Cortex of kidney (tissue), 1 donor: ENCODE results near the gene FCSK.

Experiments used
- DNase-seq: peaks from one replicate; lab custom pipeline; 2025; lab: John Stamatoyannopoulos, UW

The FCSK gene

DNA sequence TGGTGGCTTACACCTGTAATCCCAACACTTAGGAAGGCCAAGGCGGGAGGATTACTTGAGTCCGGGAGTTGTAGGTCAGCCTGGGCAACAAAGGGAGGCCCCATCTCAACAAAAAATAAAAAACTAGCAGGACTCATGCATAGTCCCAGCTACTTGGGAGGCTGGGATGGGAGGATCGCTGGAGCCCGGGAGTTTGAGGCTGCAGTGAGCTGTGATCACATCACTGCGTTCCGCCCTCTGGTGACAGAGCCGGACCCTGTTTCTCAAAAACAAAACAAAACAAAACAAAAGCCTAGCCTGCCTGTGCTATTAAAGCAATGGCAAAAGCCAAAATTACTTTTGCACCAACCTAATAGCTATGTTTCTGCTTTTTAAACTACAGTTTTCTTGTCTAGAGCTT is 1.5 kb downstream of the FCSK start:
- DNase-seq = no peak

DNA sequence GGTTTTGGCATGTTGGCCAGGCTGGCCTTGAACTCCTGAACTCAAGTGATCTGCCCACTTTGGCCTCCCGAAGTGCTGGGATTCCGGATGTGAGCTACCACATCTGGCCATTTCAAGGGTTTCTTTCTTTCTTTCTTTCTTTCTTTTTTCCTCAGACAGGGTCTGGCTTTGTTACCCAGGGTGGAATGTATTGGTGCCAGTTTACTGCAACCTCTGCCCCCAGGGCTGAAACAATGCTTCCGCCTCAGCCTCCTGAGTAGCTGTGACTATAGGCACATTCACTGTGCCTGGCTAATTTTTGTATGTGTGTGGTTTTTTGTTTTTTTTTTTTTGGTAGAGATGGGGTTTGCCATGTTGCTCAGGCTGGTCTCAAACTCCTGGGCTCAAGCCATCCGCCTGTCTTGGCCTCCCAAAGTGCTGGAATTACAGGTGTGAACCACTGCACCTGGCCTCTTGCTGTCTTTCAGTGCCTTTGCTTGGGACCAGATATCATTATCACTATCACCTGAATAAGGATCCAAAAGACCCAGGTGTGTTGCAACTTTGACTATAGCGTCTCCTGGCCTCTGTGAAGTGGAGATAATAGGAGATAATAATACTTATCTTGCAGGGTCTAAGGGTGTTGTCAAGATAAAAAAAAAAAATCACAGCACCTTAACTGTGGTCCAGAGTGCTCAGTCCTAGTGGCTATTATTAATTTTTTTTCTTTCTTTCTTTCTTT is 3.2 kb downstream of the FCSK start:
- DNase-seq = no peak

DNA sequence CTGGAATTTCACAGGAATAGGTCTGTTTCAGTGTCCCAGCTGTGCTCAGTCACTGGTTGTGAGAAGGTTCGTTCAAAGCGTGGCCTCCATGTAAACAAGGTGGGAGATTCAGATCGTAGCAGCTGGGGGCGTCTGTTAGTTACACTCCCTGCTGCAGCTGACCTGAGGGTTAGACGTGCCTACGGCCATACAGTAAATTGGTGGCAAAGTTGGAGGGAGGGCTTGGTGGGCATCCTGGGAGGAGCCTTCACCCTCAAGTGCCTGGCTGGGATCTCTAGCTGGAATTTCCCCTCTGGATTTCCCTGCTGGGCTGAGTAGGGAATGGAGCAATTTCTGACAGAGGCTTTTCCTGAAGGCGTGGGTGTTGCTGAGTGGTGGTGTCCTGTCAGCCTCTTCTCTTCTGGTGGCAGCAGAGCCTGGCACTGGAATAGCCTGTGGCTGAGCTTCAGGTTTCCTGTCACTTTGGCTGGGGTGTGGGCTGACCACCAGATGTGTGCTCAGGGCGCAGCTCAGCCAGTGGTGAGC is 6.4 kb downstream of the FCSK start:
- DNase-seq = no peak

DNA sequence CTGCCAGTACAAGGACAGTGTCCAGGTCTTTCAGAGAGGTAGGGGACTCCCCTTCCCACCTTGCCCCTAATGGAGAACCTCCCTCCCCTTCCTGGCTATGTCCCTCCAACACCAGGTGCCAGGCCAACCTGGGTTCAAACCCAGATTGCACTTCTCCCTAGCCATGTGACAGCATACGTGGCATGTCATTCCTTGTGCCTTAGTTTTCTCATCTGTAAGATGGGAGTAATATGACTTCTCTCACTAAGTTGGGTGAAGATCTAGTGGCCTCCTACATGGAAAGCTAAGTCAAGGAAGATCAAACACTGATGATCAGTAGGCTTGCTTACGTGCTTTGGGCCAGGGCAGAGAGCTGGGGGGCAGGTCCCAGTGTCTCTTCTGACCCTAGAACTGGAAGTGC is 8.8 kb downstream of the FCSK start:
- DNase-seq = no peak

DNA sequence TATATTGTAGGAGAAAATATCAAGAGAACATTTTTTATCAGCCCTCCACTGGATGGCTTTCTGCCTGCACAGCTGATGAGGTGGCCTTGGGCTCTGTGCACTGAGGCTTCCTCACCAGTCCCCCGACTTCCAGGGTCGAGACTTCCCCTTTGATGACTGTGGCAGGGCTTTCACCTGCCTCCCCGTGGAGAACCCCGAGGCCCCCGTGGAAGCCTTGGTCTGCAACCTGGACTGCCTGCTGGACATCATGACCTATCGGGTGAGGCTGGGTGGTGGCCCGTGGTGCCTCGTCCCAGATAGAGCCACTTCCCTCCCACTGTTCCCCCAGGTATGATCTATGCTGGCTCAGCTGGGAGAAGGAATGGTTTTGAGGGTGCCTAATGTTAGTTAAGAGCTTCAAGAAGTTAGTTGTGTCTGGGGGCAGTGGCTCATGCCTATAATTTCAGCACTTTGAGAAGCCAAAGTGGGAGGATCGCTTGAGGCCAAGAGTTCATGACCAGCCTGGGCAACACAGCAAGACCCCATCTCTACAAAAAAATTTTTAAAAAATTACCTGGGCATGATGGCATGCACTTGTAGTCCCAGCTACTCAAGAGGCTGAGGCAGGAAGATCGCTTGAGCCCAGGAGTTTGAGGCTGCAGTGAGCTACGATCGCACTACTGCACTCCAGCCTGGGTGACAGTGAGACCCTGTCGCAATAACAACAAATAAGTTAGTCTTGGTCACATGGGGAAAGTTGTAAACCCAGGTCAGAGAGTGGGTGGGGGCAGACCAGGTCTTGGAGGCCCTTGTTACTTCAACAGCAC is 11.8 kb downstream of the FCSK start:
- DNase-seq = no peak

DNA sequence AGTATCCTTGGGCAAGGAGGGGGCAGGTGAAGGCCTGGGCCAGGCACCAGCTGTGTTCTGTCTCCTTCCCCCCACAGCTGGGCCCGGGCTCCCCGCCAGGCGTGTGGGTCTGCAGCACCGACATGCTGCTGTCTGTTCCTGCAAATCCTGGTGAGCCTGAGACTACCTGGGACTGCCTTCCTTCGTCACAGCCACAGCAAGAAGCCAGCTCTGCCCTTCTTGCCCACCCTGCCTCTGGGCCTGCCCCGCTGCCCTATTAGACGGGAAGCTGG is 12.3 kb downstream of the FCSK start:
- no peak for DNase-seq

DNA sequence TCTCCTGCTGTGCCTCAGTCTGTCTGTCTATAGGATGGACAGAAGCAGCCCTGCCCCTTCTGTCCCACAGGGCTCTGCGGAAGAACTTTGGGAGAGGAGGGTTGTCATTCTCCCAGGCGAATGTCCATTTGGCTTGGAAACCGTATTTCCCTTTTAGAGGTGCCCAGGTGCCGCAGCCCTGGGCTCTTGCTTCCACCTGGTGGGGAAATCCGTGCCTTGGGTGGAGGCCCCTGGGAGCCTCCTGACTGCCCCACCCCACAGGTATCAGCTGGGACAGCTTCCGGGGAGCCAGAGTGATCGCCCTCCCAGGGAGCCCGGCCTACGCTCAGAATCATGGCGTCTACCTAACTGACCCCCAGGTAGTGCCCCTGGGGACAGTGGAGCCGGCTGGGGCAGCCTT is 12.7 kb downstream of the FCSK start:
- DNase-seq = no peak

DNA sequence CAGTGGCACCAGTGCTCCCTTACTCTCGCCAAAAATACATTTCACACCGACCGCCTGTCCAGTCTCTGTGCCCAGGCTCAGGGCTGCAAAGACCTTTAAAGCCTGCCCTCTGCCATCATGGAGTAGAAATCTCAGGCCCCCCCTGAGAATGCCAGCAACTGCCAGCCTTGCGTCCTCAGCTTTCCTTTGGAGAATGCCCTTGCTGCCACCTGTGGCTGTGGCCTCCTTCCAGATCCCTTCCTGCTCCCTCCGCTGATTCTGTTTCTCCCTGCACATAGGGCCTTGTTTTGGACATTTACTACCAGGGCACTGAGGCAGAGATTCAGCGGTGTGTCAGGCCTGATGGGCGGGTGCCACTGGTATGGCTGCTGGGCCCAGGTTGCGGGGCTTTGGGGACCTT is 13.2 kb downstream of the FCSK start:
- no peak for DNase-seq

DNA sequence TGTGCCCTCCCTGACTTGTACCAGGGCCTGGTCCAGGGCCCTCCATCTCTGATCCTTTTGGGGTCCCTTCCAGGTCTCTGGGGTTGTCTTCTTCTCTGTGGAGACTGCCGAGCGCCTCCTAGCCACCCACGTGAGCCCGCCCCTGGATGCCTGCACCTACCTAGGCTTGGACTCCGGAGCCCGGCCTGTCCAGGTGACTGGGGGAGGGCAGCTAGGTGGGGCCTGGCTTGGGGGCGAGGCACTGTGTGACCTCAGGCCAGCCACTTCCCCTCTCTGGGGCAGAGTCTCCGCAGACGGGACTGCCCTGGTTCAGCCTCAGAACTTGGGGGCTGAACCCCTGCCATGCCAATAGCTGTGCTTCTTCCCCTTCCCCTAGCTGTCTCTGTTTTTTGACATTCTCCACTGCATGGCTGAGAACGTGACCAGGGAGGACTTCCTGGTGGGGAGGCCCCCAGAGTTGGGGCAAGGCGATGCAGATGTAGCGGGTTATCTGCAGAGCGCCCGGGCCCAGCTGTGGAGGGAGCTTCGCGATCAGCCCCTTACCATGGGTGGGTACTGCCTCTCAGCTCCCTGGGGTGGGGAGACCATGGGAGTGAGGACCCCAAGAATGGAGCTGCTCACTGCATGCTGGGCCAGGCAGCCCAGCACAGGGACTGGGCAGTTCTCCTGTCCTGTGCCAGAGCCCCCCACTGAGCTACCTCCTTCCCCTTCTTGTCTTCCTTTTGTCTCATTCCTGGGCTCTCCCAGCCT is 14.6 kb downstream of the FCSK start:
- DNase-seq = no peak

DNA sequence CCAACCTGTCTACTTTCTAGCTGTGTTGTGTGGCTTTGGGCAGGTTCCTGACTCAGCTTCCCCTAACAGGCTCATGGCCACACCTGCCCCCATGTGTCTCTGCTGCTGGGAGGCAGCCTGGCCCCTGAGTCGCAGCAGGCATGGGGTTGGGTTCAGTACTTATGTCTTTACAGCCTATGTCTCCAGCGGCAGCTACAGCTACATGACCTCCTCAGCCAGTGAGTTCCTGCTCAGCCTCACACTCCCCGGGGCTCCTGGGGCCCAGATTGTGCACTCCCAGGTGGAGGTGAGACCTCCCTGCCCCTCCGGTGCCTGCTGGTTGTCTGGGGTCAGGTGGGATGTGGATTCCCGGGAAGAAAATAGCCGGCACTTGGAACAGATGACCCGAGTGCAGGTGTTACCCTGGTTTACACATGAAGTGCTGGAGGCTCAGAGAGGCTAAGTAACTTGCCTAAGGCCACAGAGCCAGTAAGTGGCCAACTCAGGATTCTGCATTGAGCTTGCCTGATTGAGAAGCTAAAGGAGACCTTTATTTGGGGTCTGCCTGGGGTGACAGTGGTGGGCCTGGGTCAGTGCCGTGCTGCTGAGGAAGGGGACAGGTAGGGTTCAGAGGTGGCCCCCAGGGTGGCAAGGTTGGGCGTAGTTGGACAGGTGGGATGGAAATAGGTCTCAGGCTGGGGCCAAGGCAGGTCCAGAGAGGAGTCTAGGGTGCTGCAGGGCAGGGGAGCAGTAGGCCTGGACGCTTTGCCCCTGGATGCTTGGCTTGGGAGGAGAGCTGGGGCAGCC is 15.9 kb downstream of the FCSK start:
- no peak for DNase-seq

DNA sequence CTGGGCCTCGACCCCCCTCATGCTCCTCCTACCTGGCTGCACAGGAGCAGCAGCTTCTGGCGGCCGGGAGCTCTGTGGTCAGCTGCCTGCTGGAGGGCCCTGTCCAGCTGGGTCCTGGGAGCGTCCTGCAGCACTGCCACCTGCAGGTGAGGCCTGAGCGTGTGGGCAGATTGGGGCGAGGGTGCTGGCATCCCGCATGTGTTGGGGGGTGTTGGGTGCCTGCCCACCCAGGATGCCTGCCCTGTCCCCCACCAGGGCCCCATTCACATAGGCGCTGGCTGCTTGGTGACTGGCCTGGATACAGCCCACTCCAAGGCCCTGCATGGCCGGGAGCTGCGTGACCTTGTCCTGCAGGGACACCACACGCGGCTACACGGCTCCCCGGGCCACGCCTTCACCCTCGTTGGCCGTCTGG is 16.5 kb downstream of the FCSK start:
- no peak for DNase-seq

DNA sequence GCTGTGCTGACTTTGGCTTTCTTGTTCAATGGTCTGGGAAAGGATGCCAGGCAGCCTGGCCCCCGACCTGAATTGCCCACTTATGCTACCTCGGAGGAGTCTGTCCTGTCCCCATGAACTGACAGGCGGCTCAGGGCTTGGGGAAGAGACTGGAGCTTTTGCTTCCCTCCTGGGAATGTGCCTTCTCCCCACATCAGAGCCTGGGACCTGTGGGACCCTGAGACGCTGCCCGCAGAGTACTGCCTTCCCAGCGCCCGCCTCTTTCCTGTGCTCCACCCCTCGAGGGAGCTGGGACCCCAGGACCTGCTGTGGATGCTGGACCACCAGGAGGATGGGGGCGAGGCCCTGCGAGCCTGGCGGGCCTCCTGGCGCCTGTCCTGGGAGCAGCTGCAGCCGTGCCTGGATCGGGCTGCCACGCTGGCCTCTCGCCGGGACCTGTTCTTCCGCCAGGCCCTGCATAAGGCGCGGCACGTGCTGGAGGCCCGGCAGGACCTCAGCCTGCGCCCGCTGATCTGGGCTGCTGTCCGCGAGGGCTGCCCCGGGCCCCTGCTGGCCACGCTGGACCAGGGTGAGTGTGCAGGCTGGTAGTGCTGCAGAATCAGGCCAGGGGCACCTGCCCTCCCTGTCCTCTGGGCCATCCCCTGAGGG is 18.5 kb downstream of the FCSK start:
- DNase-seq = no peak

DNA sequence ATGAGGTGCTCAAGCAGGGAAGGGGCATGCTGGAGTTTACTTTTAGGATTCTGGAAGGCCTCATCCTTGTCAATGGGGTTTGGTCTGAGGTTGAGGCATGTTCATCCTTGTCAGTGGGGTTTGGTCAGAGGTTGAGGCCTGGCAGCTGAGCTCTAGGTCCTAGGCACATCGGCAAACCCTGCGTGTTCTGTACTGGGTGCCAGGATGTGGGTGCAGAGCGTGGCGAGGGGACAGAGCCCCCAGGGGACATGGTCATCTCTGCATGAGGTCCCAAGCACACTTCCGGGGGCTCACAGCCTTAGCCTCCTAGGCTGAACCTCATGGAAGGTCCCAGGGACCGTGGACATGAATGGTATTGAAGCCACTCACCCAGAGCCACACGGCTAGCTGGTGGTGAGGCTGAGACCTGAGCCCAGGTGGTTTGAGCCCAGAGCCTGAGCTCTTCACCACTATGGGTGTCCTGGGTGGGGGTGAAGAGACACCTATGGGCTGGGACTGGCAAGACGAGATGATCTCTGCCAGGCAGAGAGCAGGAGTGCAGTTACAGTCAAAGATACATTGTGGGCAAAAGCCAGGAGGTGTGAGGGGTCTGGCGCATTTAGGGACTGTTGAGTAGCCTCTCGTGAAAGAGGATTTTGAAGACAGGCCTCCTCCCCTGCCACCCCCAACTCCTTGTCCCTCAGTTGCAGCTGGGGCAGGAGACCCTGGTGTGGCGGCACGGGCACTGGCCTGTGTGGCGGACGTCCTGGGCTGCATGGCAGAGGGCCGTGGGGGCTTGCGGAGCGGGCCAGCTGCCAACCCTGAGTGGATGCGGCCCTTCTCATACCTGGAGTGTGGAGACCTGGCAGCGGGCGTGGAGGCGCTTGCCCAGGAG is 19.3 kb downstream of the FCSK start:
- no peak for DNase-seq

DNA sequence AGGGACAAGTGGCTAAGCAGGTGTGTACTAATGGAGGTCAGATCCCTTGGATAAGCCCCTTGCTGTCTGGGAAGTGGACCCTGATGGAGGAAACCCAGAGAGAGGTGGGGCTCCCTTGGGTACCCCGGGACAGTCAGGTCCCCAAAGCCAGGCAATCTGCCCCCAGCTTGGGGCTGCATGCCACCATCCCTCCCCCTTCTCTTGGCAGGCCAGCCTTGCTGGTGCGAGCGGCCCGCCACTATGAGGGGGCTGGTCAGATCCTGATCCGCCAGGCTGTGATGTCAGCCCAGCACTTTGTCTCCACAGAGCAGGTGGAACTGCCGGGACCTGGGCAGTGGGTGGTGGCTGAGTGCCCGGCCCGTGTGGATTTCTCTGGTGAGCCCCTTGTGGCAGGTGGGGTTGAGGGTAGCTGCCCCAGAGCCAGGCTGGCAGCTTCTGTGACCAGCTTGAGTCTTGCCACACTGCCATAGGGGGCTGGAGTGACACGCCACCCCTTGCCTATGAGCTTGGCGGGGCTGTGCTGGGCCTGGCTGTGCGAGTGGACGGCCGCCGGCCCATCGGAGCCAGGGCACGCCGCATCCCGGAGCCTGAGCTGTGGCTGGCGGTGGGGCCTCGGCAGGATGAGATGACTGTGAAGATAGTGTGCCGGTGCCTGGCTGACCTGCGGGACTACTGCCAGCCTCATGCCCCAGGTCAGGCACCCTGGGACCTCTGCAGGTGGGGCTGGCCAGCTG is 20.1 kb downstream of the FCSK start:
- no peak for DNase-seq

DNA sequence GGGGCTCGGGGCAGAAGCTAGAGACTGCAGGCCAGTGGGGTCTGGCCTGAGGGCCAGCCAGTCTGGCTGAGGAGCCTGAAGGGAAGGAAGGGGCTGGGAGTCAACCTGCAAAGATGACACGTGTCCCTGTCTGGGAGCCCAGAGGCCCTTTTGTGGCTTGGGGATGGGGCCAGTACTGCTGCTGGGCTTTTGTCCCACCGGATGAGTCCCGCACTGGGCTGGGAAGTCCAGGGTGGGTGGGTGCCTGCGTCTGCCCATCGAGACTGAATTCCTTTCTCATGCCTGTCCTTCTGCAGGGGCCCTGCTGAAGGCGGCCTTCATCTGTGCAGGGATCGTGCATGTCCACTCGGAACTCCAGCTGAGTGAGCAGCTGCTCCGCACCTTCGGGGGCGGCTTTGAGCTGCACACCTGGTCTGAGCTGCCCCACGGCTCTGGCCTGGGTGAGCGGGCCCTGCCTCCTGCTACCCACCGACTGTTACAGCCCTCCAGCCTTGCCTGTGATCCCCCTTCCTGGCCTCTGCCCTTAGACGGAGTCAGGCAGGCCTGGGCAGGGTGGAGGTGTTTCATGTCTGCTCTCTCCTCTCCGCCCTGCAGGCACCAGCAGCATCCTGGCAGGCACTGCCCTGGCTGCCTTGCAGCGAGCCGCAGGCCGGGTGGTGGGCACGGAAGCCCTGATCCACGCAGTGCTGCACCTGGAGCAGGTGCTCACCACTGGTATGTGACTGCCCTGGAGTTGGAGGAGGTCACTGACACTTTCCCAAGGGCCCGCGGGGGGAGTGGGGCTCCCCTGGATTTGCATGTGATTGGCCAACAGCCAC is 20.9 kb downstream of the FCSK start:
- no peak for DNase-seq

DNA sequence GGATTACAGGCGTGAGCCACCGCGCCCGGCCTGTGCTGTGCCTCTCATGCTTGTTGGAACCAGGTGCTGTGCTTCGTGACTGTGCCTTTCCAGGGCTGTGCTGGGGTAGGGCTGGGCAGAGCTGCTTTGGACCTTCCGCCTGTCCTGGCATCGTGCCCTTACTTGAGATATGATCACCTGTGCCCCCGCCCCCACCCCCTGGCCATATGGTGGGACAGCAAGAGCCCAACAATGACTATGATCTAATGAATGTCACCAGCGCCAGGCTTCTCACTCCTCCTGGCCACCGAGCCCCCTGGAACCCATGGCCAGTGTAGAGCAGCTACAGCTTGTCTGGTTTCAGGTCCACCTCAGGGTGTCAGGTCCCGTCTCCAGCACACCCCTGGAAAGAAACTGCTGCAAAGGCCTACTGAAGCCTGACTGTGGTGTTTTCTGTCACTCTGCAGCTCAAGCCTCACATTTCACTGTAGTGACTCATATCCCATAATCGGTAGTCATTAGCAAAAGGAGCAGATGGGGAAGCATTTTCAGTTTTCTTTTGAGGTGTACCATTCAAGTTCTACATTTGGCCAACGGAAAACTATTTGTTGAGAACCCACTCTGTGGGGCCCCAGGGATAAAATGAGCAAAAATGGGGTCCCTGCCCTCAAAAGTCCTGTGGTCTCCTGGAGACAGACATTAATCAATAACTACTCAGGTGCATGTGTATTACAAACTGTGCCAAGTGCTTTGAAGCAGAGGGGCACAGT is 22.1 kb downstream of the FCSK start:
- no peak for DNase-seq

DNA sequence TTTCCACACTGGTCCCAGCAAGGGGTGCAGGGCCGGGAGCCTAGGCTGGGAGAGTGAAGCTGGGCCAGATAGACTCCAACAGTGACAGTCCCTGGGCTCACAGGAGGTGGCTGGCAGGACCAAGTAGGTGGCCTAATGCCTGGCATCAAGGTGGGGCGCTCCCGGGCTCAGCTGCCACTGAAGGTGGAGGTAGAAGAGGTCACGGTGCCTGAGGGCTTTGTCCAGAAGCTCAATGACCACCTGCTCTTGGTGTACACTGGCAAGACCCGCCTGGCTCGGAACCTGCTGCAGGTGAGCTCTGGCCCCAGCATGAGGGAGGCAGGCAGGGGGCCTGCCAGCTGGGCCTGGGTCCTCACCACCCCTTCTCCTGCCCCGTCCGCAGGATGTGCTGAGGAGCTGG is 23.8 kb downstream of the FCSK start:
- no peak for DNase-seq

DNA sequence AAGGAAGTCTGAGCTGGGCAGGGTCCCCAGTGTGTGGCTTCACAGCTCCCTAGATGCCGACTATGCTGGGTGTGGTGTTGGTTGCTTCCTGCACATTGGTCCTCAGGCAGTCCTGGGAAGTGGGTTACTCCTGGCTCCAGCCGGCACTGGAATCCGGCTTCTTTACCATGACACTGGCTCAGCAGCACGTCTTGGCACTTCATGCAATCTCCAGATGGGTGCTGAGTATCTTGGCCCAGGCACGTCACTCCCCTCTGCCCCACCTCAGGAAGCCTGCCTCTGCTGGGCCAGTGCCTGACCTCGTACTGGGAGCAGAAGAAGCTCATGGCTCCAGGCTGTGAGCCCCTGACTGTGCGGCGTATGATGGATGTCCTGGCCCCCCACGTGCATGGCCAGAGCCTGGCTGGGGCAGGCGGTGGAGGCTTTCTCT is 24.5 kb downstream of the FCSK start:
- no peak for DNase-seq
